Right renal pelvis (tissue), 4 donors: ENCODE data around the gene CSNK1G2. TPM values are rescaled to one million over a fixed set of nuclear protein-coding genes. Genes with fewer than 3 reads are reported as not detected.

Source experiments
- DNase-seq, 4 donors: peaks; one replicate each; pipeline ENCODE4 v3.0.0-alpha.2; 2013; ENCODE audit warnings: low read depth in 4 of 4, low spot score in 3 of 4, missing footprints in 1 of 4
- polyA plus RNA-seq, 4 donors: library from polyadenylated mRNA; unstranded; fragments of 120-200 nt; gene quantifications; one replicate each; pipeline ENCODE4 v1.2.1, GENCODE V29; 2013; ENCODE audit not compliant: insufficient read length in 4 of 4

Gene CSNK1G2
- polyA plus RNA-seq, 4 donors = 51.2 to 73.3 (median 58.7) TPM

DNA sequence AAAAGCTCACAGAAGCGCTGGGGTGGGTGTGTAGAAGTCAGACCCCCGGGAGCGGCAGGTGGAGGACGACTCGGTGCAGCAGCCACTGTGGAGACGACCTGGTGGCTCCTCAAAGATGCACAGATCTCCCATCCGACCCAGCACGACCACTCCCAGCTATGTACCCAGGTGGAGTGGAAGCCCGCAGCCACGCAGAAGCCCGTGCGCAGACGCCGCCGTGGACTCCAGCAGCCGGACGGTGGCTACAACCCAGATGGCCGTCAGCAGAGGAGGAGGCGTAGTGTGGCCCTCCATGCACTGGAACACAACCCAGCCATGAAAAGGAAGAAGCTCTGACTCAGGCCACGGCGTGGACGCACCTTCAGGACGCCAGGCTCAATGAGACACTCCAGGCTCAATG lies 21.7 kb downstream of the CSNK1G2 start:
- DNase-seq = no peak

DNA sequence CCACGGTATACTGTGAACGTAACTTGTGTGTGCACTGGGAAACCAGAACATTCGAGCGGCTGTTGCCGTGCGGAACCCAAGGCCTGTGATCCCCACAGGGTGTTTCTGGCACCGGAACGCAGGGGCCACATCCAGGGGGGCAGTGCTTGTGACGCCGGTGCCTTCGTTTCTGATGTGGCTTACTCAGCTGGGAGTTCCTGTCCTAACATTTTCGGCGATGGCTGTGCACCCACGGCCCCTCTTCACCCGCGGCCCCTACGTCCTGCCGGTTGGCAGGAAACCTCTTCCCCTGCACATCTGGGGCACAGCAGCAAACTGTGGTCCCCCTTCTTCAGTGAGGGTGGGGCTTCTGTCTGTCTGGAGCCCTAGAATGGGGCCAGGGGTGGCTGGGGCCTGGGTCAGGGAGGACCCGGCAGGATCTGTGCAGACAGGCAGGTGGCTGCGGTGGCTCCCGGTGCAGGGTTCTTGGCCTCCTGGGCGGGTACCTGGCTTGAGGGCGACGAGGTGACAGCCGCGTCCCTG lies 26.2 kb downstream of the CSNK1G2 start:
- no peak for DNase-seq

DNA sequence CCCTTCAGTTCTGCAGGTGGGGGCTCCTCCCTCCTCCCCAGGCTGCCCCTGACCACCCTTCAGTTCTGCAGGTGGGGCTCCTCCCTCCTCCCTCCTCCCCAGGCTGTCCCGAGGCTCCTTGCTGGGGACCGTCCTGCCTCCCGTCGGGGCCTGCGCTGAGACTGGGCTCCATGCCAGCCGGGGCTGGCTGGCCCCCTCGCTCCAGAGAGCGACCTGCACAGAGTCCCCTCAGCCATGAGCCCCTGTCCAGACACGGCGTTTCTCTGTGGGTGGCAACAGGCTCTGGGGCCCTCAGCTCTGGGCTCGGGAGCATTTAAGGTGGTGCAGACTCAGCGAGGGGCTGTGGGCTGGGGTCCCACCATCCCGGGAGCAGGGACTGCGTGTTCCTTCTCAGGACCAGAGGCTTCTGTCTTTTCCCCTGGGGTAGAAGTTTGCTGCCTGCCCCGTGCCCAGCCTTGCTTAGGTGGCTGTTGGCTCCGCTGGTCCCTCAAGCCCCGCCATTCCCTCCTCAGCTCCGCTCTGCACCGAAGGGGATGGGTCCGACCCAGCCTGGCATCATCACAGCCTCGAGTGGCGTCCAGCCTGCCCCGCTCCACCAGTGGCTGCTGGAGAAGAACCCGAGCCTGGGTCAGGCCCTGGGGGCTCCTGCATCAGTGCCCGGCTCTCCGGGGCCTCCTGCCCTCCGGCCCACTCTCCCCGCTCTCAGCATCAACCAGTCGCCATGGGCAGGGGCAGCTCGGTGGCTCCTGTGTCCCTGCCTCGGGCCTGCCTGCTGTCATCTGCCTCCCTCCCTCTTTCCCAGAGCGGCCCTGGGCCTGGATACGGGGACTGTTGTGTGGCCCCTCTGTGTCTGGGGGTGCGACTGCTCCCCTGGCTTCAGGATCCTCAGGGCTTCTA lies 27.6 kb downstream of the CSNK1G2 start:
- no peak for DNase-seq

DNA sequence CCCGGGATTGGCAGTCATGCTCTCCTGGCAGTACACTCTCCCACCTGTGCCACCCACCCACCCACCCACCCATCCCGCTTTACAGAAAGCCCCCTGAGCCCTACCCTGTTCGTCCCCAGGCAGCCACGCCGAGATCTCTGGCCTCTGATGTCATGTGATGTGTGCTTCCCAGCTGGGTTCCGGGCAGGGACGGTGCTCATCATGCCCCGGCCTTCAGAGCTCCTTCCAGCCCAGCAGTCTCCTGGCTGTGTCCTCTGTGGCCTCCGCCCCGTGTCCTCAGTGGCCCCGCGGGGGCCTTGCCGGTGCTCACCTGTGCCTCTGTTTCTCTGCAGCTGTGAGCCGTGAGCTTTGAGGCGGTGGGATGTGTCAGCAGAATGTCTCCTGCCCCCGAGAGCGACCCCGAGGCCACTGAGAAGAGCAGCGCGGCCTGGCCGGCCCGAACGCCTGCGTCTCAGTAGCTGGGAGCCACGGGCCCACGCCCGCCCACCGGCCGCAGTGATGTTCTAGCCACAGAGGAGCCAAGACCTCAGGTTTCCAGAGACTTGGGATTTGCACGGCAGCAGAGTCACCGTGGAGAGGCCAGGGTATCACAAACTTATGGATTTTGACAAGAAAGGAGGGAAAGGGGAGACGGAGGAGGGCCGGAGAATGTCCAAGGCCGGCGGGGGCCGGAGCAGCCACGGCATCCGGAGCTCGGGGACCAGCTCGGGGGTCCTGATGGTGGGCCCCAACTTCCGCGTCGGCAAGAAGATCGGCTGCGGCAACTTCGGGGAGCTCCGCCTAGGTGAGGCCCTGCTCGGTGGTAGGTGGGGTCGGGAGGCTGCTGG lies 28.4 kb downstream of the CSNK1G2 start:
- no peak for DNase-seq

DNA sequence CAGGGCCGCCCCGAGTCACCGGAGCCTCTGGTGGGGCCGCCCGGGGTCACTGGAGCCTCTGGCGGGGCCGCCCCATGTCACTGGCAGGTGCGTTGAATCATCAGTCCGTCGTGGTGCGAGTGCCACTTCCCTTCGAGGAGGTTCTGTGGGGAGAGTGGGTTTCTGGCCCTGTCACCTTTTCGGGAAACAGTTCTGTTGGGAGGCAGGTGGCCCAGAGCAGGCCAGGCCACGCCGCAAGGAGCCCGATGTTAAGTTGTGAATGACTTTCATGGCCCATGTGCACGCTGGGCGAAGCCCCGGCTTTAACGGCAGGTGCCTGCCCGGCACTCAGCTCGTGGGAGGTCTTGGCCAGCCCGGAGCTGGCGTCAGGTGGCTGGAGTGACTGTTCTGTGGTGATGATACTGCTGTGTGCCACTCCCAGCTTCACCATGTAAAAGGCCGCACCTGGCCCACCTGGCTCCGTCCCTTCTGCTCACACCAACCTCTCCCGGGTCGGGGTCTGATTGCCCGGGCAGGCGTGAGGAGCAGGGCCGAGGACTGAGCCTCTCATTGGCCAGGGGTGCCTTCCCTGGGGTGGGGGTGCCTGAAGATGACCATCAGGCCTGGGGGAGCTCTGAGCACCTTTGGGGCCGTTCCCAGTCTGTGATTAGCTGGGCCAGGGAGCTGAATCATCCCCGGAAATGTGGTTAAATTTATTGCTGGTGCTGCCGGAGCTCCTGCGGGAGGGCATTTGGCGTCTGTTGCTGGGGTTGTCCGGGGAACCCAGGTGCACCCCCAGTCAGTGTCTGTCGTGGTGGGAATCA lies 29.2 kb downstream of the CSNK1G2 start:
- DNase-seq = no peak

DNA sequence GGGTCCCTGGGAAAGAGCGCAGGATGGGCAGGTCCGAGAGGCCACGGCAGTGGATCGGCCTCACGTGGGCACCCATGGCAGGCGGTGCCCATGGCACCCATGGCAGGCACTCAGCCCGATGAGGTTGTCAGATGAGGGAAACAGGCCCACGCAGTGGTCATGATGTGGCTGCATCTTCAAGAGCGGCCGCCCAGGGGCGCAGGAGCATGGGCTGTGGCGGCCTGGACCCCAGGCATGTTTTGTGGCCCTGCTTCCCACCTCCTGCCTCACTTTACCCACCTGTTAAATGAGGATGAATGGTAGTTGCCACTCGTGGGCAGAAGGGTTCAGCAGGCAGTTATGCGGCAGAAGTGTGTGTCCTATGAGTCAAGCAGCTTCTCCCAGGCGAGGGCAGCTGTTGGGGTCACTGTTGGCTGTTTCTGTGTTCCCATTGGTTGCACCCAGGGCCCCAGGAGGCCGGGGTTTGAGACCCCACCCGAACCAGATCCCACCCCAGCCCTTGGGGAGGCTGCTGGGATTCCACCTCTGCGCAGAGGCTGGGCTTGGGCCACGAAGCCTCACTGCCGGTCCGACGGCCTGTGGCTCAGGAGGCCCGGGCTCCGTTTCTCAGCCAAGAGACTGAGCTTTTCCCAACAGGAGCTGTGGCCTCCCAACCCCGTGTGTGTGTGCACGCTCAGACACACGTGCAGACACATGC lies 30.0 kb downstream of the CSNK1G2 start:
- no peak for DNase-seq

DNA sequence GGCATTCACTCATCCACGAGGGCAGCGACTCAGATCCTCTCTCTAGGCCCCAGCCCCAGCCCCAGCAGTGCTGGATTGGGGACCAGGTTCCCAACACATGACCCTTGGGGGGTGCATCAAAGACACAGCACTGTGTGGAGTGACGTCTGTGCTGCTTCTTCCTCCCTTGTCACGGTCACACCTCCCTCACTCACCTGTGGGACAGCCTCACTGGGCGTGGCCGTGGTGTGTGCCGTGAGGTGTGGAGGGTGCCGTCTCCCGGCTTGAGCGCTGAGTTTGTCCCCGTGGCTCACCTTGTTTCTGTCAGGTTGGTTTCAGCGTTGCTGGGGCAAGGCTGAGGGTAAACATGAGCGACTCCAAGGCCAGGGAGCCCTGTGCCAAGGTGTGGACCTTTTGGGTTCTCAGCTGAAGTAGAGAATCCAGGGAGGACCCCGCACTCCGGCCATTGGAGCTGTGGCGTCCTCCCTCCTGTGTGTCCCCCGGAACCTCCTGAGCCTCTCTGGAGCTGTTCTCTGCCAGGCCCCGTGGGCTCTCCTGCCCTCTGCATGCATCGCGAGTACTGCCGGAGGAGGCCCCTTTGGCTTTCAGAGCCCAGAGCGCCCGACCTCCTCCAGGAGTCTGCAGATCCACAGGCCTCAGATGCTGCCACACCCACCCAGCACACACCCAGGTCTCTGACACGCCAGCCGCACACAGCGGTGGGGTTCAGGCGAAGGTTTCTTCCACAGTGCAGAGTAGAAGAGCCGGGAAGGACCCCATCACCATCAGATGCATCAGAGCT lies 33.6 kb downstream of the CSNK1G2 start:
- DNase-seq = no peak

DNA sequence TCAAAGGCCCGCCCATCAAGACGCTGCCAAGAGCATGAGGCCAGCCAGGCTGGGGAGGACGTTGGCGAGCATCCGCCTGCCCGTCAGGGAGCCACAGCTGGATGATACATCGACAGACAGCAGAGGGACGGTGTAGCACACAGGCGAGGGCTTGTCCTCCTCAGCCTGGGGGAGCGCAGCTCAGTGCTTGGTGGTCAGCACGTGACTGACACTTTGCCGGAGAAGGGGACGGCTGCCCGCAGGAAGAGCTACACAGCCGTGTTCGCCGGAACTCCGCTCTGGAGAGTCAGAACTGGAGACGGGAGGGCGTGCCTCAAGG lies 34.1 kb downstream of the CSNK1G2 start:
- no peak for DNase-seq

DNA sequence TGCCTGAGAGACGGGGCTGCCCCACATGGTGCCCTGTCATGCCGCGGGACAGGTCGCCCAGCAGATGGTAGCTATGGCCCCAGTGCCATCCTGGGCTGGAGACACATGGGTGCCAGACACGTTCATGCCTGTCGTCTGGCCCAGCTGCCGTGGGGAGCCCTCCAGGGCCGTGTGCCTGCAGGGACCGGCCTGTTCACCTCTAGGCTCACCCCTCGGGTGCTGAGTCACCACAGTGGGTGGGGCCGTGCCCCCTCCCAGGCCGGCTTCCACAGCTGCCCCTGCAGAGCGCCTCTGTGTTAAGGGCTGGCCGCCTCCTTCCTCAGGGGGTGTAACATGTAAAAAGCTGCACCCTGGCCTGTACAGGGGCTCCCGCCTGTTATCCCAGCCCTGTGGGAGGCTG lies 36.1 kb downstream of the CSNK1G2 start:
- no peak for DNase-seq

DNA sequence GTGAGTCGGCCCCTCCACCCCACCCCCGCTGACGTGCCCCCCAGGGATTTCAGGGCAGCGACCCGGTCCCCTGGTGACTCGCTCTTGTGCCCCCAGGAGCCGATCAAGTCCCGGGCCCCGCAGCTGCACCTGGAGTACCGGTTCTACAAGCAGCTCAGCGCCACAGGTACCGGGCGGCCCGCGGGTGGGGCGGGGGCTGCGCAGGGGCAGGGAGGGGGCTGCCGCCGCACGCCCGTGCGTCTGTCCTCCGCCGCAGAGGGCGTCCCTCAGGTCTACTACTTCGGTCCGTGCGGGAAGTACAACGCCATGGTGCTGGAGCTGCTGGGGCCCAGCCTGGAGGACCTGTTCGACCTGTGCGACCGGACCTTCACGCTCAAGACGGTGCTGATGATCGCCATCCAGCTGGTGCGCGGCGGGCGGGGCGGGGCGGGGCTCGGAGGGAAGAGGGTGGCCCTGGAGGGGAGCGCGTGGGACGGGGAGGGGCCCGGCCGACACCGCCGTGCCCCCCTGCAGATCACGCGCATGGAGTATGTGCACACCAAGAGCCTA lies 37.4 kb downstream of the CSNK1G2 start:
- no peak for DNase-seq

DNA sequence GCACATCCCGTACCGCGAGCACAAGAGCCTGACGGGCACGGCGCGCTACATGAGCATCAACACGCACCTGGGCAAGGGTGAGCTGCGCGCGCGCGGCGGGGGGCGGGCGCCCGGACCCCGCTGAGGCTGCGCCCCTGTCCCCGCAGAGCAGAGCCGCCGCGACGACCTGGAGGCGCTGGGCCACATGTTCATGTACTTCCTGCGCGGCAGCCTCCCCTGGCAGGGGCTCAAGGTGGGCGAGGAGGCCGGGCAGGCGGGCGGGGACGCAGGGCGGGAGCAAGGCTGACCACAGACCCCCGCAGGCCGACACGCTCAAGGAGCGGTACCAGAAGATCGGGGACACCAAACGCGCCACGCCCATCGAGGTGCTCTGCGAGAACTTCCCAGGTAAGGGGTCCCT lies 38.0 kb downstream of the CSNK1G2 start:
- DNase-seq = no peak

DNA sequence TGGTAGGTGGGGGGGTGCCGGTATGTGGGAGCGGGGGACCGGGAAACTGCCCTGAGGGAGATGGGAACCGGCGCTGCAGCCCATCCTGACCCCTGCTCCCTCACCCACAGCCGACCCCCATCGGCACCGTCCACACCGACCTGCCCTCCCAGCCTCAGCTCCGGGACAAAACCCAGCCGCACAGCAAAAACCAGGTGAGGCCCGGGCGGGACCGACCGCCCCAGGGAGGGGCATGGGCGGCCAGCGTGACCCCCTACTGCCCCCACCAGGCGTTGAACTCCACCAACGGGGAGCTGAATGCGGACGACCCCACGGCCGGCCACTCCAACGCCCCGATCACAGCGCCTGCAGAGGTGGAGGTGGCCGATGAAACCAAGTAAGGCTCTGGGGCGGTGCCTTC lies 38.7 kb downstream of the CSNK1G2 start:
- no peak for DNase-seq

DNA sequence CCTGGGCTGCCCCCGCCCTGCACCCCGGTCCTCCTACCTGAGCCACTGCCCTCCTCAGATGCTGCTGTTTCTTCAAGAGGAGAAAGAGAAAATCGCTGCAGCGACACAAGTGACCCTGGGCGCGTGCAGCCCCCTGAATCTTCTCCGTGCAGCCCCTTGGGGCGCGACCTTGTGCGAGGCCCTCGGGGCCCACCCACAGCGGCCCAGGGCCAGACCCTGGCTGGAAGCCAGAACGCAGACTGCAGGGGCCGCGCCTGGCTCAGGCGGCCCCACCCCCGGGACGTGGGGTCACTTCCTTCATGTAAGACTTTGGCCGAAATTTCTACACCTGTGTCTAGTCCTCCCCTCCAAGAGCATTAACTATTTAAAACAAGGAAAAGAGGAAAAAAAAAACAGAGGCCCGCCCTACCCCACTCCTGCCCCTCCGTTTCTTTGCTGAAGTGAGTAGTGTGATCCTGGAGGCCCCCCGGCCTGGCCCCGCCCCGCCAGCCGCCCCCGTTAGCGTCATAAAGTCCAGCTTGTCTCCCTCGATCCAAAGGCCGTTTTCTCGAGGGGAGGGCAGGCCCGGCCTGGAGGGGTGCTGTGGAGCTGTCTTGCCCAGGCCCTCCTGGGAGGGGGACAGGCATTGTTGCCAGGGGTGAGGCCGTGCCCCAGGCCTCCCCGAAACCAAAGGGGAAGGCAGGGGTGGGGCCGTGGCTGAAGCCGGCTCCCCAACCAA lies 39.3 kb downstream of the CSNK1G2 start:
- no peak for DNase-seq

DNA sequence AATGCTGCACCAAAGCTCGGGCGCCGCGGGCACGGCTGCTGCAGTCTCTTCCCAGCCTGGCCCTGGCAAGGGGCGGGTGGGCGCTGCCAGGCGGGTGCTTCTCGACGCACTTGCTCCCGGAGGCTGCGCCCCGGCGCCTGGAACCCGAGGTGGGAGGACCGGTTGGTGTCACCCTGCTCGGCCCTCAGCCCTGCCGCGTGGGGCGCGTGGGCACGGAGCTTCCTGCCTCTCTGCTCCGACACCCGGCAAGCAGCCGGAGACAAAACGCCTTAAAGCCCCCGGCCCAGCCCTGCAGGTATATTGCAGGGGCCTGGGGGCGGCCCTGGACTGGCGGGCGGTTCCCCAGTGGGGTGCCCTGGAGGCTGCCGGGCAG lies 39.8 kb downstream of the CSNK1G2 start:
- no peak for DNase-seq

DNA sequence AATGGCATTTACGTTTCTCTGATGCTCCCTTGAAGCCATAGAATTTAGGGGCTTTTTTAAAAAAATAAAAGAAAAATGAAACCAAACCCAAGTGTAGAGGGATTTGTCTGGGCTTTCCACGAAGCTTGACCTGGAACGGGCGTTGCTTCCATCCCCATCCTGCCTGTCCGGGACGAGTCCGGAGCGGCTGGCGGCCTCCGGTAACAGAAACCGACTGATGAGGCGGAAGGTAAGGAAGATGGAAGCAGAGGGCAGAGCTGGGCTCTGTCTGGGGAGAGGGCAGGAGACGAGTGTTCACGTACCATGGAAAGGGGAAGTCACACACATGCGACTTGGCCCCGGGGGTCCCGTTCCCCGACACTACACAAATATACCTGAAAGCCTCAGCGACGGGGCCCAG lies 40.3 kb downstream of the CSNK1G2 start:
- DNase-seq = no peak

DNA sequence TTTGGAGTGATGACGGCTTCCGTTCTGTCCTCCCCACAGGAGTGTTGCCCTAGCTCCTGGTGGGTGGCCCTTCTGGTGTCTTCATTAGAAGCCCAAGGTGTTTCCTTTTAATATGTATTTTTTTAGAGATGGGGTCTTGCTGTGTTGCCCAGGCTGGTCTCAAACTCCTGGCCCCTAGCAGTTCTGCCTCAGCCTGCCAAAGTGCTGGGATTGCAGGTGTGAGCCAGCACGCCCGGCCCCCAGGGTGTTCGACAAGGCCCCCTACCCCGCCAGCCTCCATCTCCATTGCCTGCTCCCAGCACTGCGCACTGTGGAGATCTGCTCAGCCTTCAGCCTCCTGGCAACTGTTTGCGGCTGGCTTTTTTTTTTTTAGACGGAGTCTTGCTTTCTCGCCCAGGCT lies 43.4 kb downstream of the CSNK1G2 start:
- no peak for DNase-seq

DNA sequence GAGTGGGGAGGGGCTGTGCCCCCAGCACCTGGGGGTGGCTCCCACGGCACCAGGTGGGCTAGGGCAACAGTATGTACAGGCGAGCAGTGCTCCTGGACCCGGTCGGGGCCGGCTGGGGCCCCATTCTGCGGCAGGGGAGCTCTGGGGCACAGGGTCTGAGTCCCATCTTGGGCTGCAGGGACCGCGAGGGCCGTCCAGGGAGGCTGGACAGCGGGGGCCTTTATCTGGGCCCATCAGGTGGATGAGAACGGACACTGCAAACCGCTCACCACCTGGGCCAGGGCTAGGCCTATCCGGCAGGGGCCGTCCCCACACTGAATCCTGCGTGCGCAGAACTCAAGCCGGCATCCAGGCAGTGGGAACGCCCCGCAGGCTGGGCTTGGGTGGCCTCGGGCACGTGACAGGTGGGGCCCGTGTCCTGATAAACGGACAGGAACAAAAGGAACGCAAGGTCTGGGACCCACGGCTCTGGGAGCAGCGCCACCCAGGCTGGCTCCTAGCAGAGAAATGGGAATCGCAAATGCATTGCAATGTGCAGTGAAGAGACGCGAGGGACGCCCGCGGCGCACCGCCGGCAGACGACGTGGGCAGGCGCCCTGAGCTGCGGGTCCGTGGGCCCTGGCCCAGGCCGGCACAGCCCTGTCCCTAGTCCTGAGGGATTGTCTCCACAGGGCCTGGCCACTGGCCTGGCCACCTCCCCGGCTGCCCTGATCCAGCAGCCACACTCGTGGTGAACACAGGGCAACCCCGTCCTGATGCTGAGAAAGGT lies 44.8 kb downstream of the CSNK1G2 start:
- DNase-seq = no peak
